Naive B cell (primary cell): ENCODE results near the gene MAPK9. TPM values are rescaled to one million over a fixed set of nuclear protein-coding genes. Genes with fewer than 3 reads are reported as not detected.

Source experiments
- ATAC-seq, 2 donors: fragments of 150-1000 bp; cut with Tn5 transposase; 2 replicates each; pipeline ENCODE4 v1.10.0; 2021; ENCODE audit warnings: low read depth in 2 of 2, mild to moderate bottlenecking in 2 of 2, moderate library complexity in 2 of 2
- DNase-seq: peaks from one replicate; pipeline ENCODE4 v3.0.0; 2022
- H3K27ac Mint-ChIP-seq, 6 donors: one replicate each; pipeline ENCODE4 v1.8.0; 2020 to 2022; ENCODE audit warnings: mild to moderate bottlenecking in 6 of 6, mixed read lengths in 6 of 6, moderate library complexity in 5 of 6, inconsistent platforms in 2 of 6
- H3K27me3 Mint-ChIP-seq, 3 donors: one replicate each; pipeline ENCODE4 v1.8.0; 2021 to 2022; ENCODE audit warnings: mixed read lengths in 3 of 3, mild to moderate bottlenecking in 1 of 3
- H3K36me3 Mint-ChIP-seq, 2 donors: one replicate each; pipeline ENCODE4 v1.8.0; 2020 to 2022; ENCODE audit warnings: mixed read lengths in 2 of 2, inconsistent platforms in 1 of 2, mild to moderate bottlenecking in 1 of 2
- H3K4me1 Mint-ChIP-seq, 3 donors: one replicate each; pipeline ENCODE4 v1.8.0; 2020 to 2022; ENCODE audit warnings: mixed read lengths in 3 of 3, inconsistent platforms in 1 of 3, mild to moderate bottlenecking in 1 of 3, moderate library complexity in 1 of 3
- H3K4me3 Mint-ChIP-seq, 8 donors: one replicate each; pipeline ENCODE4 v1.8.0; 2020 to 2022; ENCODE audit warnings: mild to moderate bottlenecking in 8 of 8, mixed read lengths in 8 of 8, moderate library complexity in 8 of 8, inconsistent platforms in 2 of 8
- H3K9me3 Mint-ChIP-seq, 7 donors: one replicate each; pipeline ENCODE4 v1.8.0; 2020 to 2022; ENCODE audit warnings: mixed read lengths in 7 of 7, mild to moderate bottlenecking in 5 of 7, inconsistent platforms in 2 of 7, moderate library complexity in 1 of 7
- polyA plus RNA-seq, 6 donors: library from polyadenylated mRNA; unstranded; fragments of 300-500 nt; fragmentation: Illumina TruSeq; gene quantifications; one replicate each; pipeline ENCODE4 v1.2.3, GENCODE V29; 2021; ENCODE audit warnings: low read depth in 6 of 6

The MAPK9 gene
- polyA plus RNA-seq, 6 donors from 2014 or later, result 14.5 to 29.2 (median 23.2) TPM

DNA sequence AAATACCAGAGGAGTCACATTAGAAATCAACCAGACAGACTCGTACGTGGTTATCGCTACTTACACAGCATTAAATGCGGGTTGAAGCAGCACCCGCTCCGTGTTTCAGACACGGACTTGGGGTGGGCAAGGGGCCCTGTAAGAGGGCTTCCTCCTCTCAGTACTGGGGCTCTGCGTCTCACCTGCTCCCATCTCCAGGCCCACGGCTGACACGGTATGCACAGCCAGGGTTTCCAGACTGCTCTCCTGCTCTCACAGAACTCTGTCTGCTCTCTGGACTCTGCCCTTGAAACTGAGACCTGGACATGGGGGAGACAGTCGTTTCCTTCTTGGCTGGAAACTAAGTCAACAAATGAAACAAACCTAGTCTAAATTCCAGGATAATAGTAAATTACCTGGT is 58.2 kb downstream of the MAPK9 start:
- no peaks in the 10 kb centered on the region for H3K27me3 Mint-ChIP-seq
- H3K4me3 Mint-ChIP-seq, result no peak overlapping the region
- no peaks in the 10 kb centered on the region for H3K4me1 Mint-ChIP-seq
- peaks cover 0 to 3% (median 0%) of the 10 kb centered on the region in 7 donors for H3K9me3 Mint-ChIP-seq
- DNase-seq (no peak), ATAC-seq (no peak)
- H3K27ac Mint-ChIP-seq, result no peak overlapping the region
- peaks cover 44 to 51% of the 10 kb centered on the region in 2 donors for H3K36me3 Mint-ChIP-seq

GRCh38 chr5:180230017-180230416 is 61.9 kb downstream of the MAPK9 start:
- no peaks in the 10 kb centered on the region for H3K27me3 Mint-ChIP-seq
- DNase-seq, result no peak
- H3K4me3 Mint-ChIP-seq, result no peak overlapping the region
- H3K4me1 Mint-ChIP-seq, result no peaks in the 10 kb centered on the region
- peaks cover 10 to 30% (median 19%) of the 10 kb centered on the region in 7 donors for H3K9me3 Mint-ChIP-seq
- no peak overlapping the region for H3K27ac Mint-ChIP-seq
- ATAC-seq, result no peak
- peaks cover 48 to 53% of the 10 kb centered on the region in 2 donors for H3K36me3 Mint-ChIP-seq

GRCh38 chr5:180222056-180222455 is 69.8 kb downstream of the MAPK9 start:
- peak overlapping the region in 1 of 6 donors; percentile 2 for H3K27ac Mint-ChIP-seq
- no peak overlapping the region for H3K4me3 Mint-ChIP-seq
- no peaks in the 10 kb centered on the region for H3K27me3 Mint-ChIP-seq
- H3K36me3 Mint-ChIP-seq, result peaks cover 35 to 56% of the 10 kb centered on the region in 2 donors
- no peaks in the 10 kb centered on the region for H3K4me1 Mint-ChIP-seq
- ATAC-seq (no peak), DNase-seq (no peak)
- peaks cover 29 to 84% (median 62%) of the 10 kb centered on the region in 7 donors for H3K9me3 Mint-ChIP-seq

- H3K4me3 Mint-ChIP-seq, result no peak overlapping the region
- ATAC-seq, result no peak
- peaks cover 15 to 53% (median 35%) of the 10 kb centered on the region in 7 donors for H3K9me3 Mint-ChIP-seq
- peaks cover 6 to 21% of the 10 kb centered on the region in 2 donors for H3K36me3 Mint-ChIP-seq
- peaks cover under 1 to 6% (median 2%) of the 10 kb centered on the region in 3 donors for H3K27me3 Mint-ChIP-seq
- DNase-seq, result no peak
- no peaks in the 10 kb centered on the region for H3K4me1 Mint-ChIP-seq
- H3K27ac Mint-ChIP-seq, result no peak overlapping the region
Observed at GRCh38 chr5:180217797-180218196, 74.1 kb downstream of the MAPK9 start.

DNA sequence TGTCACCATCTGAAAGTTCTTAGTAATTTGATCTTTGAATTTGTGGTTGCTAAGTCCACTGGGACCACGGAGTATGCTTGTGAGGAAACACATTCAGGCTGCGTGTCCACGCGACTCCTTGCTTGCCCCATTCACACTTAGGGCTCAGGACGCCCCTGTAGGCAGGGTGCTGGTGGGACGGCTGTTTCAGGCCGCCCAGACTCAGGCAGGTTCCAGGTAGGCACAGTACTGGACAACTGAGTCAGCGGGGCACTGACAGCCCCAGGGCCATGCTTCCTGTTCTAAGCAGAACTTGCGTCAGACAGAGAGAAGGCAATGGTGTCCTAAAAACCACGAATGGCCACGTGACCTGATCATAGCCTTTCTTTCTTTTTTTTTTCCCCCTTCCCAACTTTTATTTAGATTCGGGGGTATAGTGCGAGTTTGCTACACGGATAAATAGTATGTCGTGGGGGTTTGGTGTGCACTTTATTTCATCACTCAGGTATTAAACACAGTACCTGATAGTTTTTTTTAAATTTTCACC is 75.2 kb downstream of the MAPK9 start:
- no peak for DNase-seq
- H3K27ac Mint-ChIP-seq, result no peak overlapping the region
- ATAC-seq, result no peak
- no peak overlapping the region for H3K4me3 Mint-ChIP-seq
- H3K4me1 Mint-ChIP-seq, result no peaks in the 10 kb centered on the region
- H3K27me3 Mint-ChIP-seq, result peaks cover 9 to 16% (median 12%) of the 10 kb centered on the region in 3 donors
- H3K9me3 Mint-ChIP-seq, result peaks cover 9 to 42% (median 29%) of the 10 kb centered on the region in 7 donors
- H3K36me3 Mint-ChIP-seq, result peaks cover 0 to 12% of the 10 kb centered on the region in 2 donors

DNA sequence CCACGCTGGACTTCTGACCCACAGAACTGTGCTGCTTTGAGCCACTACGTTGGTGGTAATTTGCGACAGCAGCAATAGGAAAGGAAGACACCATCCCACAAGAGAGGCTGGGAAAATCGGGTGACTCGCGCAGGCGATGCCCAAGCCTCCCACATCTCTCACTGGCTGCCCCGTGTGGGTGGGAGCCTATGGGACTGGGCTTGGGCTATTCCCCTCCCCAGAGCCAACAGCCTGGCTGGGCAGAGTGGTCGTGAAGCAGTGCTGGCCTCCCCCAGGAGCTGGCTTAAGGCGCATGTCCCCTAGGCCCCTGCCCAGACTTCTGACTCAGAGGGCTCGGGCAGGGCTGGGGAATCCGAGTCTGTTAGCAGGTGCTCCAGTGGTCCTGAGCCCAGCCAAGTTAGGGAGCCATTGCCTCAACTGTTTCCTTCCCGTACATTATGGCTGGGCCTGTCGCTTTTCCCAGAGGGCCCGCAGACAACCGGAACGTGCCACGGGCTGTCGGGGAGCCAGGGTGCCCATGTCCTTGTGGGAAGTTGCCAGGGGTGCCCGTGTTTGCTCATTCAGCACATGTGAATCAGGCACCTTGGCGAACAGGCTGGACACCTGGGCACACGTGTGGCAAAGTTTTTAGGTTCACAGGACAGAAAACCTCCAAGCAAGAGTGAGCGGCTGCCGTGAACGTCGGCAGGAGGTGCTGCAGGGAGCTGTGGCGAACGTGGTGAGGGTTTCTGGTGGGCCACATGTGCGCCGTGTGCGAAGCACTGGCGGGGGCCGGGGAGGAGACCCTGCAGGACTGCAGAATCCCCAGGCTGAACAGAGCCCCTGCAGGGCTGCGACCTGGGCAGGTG is 75.9 kb downstream of the MAPK9 start:
- no peak for ATAC-seq
- Mint-ChIP-seq H3K9me3 (peaks cover 9 to 39% (median 29%) of the 10 kb centered on the region in 7 donors), H3K27ac (no peak overlapping the region), H3K4me3 (no peak overlapping the region), H3K36me3 (peaks cover 0 to 12% of the 10 kb centered on the region in 2 donors), H3K4me1 (no peaks in the 10 kb centered on the region), H3K27me3 (peaks cover 9 to 21% (median 16%) of the 10 kb centered on the region in 3 donors)
- DNase-seq, result no peak

- peaks cover 6 to 30% (median 27%) of the 10 kb centered on the region in 7 donors for H3K9me3 Mint-ChIP-seq
- peaks cover 17 to 30% (median 23%) of the 10 kb centered on the region in 3 donors for H3K27me3 Mint-ChIP-seq
- H3K4me3 Mint-ChIP-seq, result no peak overlapping the region
- H3K36me3 Mint-ChIP-seq, result peaks cover 0 to 7% of the 10 kb centered on the region in 2 donors
- no peaks in the 10 kb centered on the region for H3K4me1 Mint-ChIP-seq
- DNase-seq, result no peak
- H3K27ac Mint-ChIP-seq, result peak overlapping the region in 1 of 6 donors; percentile 50
- ATAC-seq, result no peak
Observed at GRCh38 chr5:180214870-180215770, 76.8 kb downstream of the MAPK9 start.

DNA sequence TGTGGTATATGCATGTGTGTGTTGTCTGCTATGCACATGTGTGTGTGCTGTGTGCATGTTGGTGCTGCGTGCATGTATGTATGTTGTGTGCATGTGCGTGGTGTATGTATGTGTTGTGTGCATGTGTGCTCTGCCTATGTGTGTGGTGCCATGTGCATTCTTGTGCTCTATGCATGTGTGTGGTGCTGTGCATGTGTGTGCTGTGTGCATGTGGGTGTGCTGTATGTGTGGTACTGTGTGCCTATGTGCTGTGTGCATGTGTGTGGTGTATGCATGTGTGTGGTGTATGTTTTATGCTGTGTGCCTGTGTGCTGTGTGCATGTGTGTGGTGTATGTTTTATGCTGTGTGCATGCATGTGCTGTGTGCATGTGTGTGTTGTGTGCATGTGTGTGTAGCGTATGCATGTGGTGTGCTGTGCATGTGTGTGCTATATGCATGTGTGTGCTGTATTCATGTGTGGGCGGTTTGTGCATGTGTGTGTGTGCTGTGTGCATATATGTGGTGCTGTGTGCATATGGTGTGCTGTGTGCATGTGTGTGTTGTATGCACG is 78.2 kb downstream of the MAPK9 start:
- H3K27ac Mint-ChIP-seq, result peak overlapping the region in 1 of 6 donors; percentile 95
- peaks cover 3 to 17% (median 15%) of the 10 kb centered on the region in 7 donors for H3K9me3 Mint-ChIP-seq
- H3K36me3 Mint-ChIP-seq, result no peaks in the 10 kb centered on the region
- ATAC-seq (no peak), DNase-seq (no peak)
- peaks cover 19 to 40% (median 31%) of the 10 kb centered on the region in 3 donors for H3K27me3 Mint-ChIP-seq
- H3K4me1 Mint-ChIP-seq, result peaks cover 0 to 5% (median 0%) of the 10 kb centered on the region in 3 donors
- H3K4me3 Mint-ChIP-seq, result peak overlapping the region in 1 of 8 donors; percentile 48

DNA sequence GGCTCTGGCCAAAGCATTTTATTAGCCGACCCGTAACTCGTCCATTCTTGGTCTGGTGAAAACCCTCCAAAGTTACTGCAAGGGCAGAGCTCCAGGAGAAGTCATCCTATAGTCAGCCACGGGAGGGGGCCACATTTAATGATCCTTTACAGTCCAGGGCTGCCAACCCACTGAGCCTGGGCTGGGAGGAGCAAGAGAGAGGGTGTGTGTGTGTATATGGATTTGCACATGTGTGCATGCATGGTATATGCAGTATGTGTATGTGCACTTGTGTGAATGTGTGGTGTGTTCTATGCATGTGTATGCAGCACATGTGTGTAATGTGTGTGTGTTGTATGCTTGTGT is 78.7 kb downstream of the MAPK9 start:
- ATAC-seq, result no peak
- Mint-ChIP-seq H3K9me3 (peaks cover 0 to 14% (median 10%) of the 10 kb centered on the region in 7 donors), H3K36me3 (peaks cover 0 to 4% of the 10 kb centered on the region in 2 donors), H3K4me3 (no peak overlapping the region), H3K27ac (no peak overlapping the region), H3K4me1 (peaks cover 4 to 8% (median 4%) of the 10 kb centered on the region in 3 donors), H3K27me3 (peaks cover 23 to 45% (median 36%) of the 10 kb centered on the region in 3 donors)
- no peak for DNase-seq

- DNase-seq, result no peak
- Mint-ChIP-seq H3K27ac (no peak overlapping the region), H3K36me3 (peaks cover 0 to 10% of the 10 kb centered on the region in 2 donors), H3K4me1 (peaks cover 10 to 15% (median 10%) of the 10 kb centered on the region in 3 donors), H3K4me3 (peak overlapping the region in 2 of 8 donors; percentile 28 to 32), H3K27me3 (peaks cover 24 to 51% (median 42%) of the 10 kb centered on the region in 3 donors), H3K9me3 (peaks cover 0 to 10% (median 5%) of the 10 kb centered on the region in 7 donors)
- ATAC-seq, result no peak
Observed at GRCh38 chr5:180212363-180213255, 79.3 kb downstream of the MAPK9 start.

GRCh38 chr5:180211761-180212035 is 80.2 kb downstream of the MAPK9 start:
- Mint-ChIP-seq H3K27me3 (peaks cover 28 to 59% (median 51%) of the 10 kb centered on the region in 3 donors), H3K4me3 (no peak overlapping the region), H3K9me3 (peaks cover 0 to 7% (median 5%) of the 10 kb centered on the region in 7 donors), H3K27ac (no peak overlapping the region), H3K4me1 (peaks cover 10 to 15% (median 10%) of the 10 kb centered on the region in 3 donors), H3K36me3 (peaks cover 0 to 10% of the 10 kb centered on the region in 2 donors)
- no peak for DNase-seq
- no peak for ATAC-seq
